NB4 (cell line): Measurements from ENCODE around the gene LRMDA.

Experiments
- DNase-seq: peaks from one replicate; pipeline ENCODE4 v3.0.0; 2010; ENCODE audit warnings: low read depth
- H3K4me3 ChIP-seq: one replicate; pipeline ENCODE4 v1.5.1; 2011; ENCODE audit warnings: mild to moderate bottlenecking, low read depth, low read length, moderate library complexity
- CTCF ChIP-seq: IDR thresholded peaks from one replicate; pipeline ENCODE4 v1.5.1; 2012; ENCODE audit warnings: low read depth, low read length
- MAX ChIP-seq: IDR thresholded peaks from 2 replicates; pipeline ENCODE4 v1.6.1; 2011; ENCODE audit warnings: low read depth, low read length
- MYC ChIP-seq: IDR thresholded peaks from 2 replicates; pipeline ENCODE4 v1.6.1; 2011; ENCODE audit warnings: low read depth, low read length
- POLR2A ChIP-seq: IDR thresholded peaks from 2 replicates; pipeline ENCODE4 v1.6.1; 2011; ENCODE audit warnings: mild to moderate bottlenecking; ENCODE audit not compliant: insufficient read length; ENCODE audit errors: extremely low read depth

LRMDA gene

GRCh38 chr10:76333796-76334195, 902.4 kb downstream of the LRMDA start:
- TF ChIP-seq MAX (no peak), POLR2A (no peak)
- no peak for DNase-seq
- no peak overlapping the region for H3K4me3 ChIP-seq

- no peak for TF ChIP-seq MYC
- TF ChIP-seq POLR2A, result no peak
- TF ChIP-seq CTCF, result no peak
- TF ChIP-seq MAX, result no peak
- DNase-seq, result no peak
Observed at GRCh38 chr10:76334255-76334654, 902.8 kb downstream of the LRMDA start.

GRCh38 chr10:76336213-76336963, 905.0 kb downstream of the LRMDA start:
- DNase-seq, result no peak
- no peak for TF ChIP-seq CTCF
- TF ChIP-seq POLR2A, result no peak
- no peak for TF ChIP-seq MYC
- no peak for TF ChIP-seq MAX
- no peak overlapping the region for H3K4me3 ChIP-seq

More at GRCh38 chr10:76334255-76334654, 902.8 kb downstream of the LRMDA start:
- no peak overlapping the region for H3K4me3 ChIP-seq

- no peak overlapping the region for H3K4me3 ChIP-seq
- TF ChIP-seq POLR2A (no peak), MYC (no peak), MAX (no peak), CTCF (no peak)
- DNase-seq, result no peak
Observed at GRCh38 chr10:76337641-76338040, 906.2 kb downstream of the LRMDA start.

- no peak overlapping the region for H3K4me3 ChIP-seq
- DNase-seq, result no peak
- TF ChIP-seq CTCF (no peak), POLR2A (no peak), MAX (no peak), MYC (no peak)
Observed at GRCh38 chr10:76338187-76338586, 906.8 kb downstream of the LRMDA start.

GRCh38 chr10:76341740-76342139, 910.3 kb downstream of the LRMDA start:
- TF ChIP-seq MAX (no peak), POLR2A (no peak), MYC (no peak), CTCF (no peak)
- peak; percentile 19 for DNase-seq

More at GRCh38 chr10:76341740-76342139, 910.3 kb downstream of the LRMDA start:
- H3K4me3 ChIP-seq, result no peak overlapping the region
